GM19397 (cell line): Measurements from ENCODE around the gene ENPP5.

Source experiments
- ATAC-seq: cut with Tn5 transposase; IDR thresholded peaks from one replicate; pipeline ENCODE4 v1.9.1; 2021; ENCODE audit warnings: mild to moderate bottlenecking, moderate library complexity; ENCODE audit not compliant: unreplicated experiment

ENPP5 gene

GRCh38 chr6:46170357-46171289 is at the start of gene ENPP5:
Gene ENPP5, minus strand, starts transcription at chr6:46170980. Its CDS starts 2,718 bp downstream, at chr6:46168262.
- ATAC-seq: peak; percentile 91

GRCh38 chr6:46219661-46220060 is 48.9 kb upstream of the ENPP5 start:
- ATAC-seq: no peak

- ATAC-seq: no peak
Measured at GRCh38 chr6:46218457-46218856, 47.7 kb upstream of the ENPP5 start.

GRCh38 chr6:46217671-46218131 is 46.9 kb upstream of the ENPP5 start:
- peak; percentile 46 for ATAC-seq

- ATAC-seq: no peak
Measured at GRCh38 chr6:46216879-46217278, 46.1 kb upstream of the ENPP5 start.

- no peak for ATAC-seq
Measured at GRCh38 chr6:46215777-46216176, 45.0 kb upstream of the ENPP5 start.

- no peak for ATAC-seq
Measured at GRCh38 chr6:46215213-46215612, 44.4 kb upstream of the ENPP5 start.

- ATAC-seq: no peak
Measured at GRCh38 chr6:46211917-46212316, 41.1 kb upstream of the ENPP5 start.

GRCh38 chr6:46210294-46210693 is 39.5 kb upstream of the ENPP5 start:
- ATAC-seq: no peak

- ATAC-seq: no peak
Measured at GRCh38 chr6:46208303-46208702, 37.5 kb upstream of the ENPP5 start.

- no peak for ATAC-seq
Measured at GRCh38 chr6:46207174-46207573, 36.4 kb upstream of the ENPP5 start.

- ATAC-seq: no peak
Measured at GRCh38 chr6:46204880-46205650, 34.3 kb upstream of the ENPP5 start.

- ATAC-seq: no peak
Measured at GRCh38 chr6:46203391-46204177, 32.8 kb upstream of the ENPP5 start.

- ATAC-seq: no peak
Measured at GRCh38 chr6:46201702-46202101, 30.9 kb upstream of the ENPP5 start.

GRCh38 chr6:46199387-46199786 is 28.6 kb upstream of the ENPP5 start:
- ATAC-seq: no peak

GRCh38 chr6:46191961-46192360 is 21.2 kb upstream of the ENPP5 start:
- no peak for ATAC-seq

- ATAC-seq: no peak
Measured at GRCh38 chr6:46190889-46191288, 20.1 kb upstream of the ENPP5 start.

- no peak for ATAC-seq
Measured at GRCh38 chr6:46189726-46190125, 18.9 kb upstream of the ENPP5 start.

GRCh38 chr6:46186583-46186982 is 15.8 kb upstream of the ENPP5 start:
- no peak for ATAC-seq

GRCh38 chr6:46184114-46184513 is 13.3 kb upstream of the ENPP5 start:
- ATAC-seq: no peak

- ATAC-seq: peak; percentile 51
Measured at GRCh38 chr6:46175976-46176375, 5.2 kb upstream of the ENPP5 start.
